Spleen (tissue), 11 donors: Measurements from ENCODE around the gene P4HB. TPM values are rescaled to one million over a fixed set of nuclear protein-coding genes. Genes with fewer than 3 reads are reported as not detected.
"Not testable (repeated sequence)": the region's sequence is repeated elsewhere in the genome, so short reads cannot be mapped to it uniquely, and the experiment has no call there.

Source experiments
- DNase-seq: peaks from one replicate; pipeline ENCODE4 v3.0.0-alpha.2; 2020
- H3K27ac ChIP-seq, 8 donors: fragments of 200-600 bp; sonication (generic) in 7 of 8; 1 replicate in 4 of 8; 2 replicates in 4 of 8; pipeline versions ENCODE4 v1.5.0 to v1.8.0; 2016 to 2021; ENCODE audit warnings: inconsistent platforms in 4 of 8, mild to moderate bottlenecking in 4 of 8, moderate library complexity in 1 of 8
- H3K27me3 ChIP-seq, 7 donors: fragments of 200-600 bp; sonication (generic) in 6 of 7; replicated peaks in 1 of 7; 1 replicate in 4 of 7; 2 replicates in 3 of 7; pipeline versions ENCODE4 v1.5.0 to v1.8.0; 2016 to 2021; ENCODE audit warnings: inconsistent platforms in 3 of 7, mild to moderate bottlenecking in 1 of 7
- H3K36me3 ChIP-seq, 6 donors: fragments of 200-600 bp; sonication (generic) in 5 of 6; 1 replicate in 4 of 6; 2 replicates in 2 of 6; pipeline versions ENCODE4 v1.5.0 to v1.8.0; 2016 to 2021; ENCODE audit warnings: inconsistent platforms in 2 of 6
- H3K4me1 ChIP-seq, 6 donors: fragments of 200-600 bp; sonication (generic) in 5 of 6; 1 replicate in 3 of 6; 2 replicates in 3 of 6; pipeline versions ENCODE4 v1.5.0 to v1.8.0; 2016 to 2021; ENCODE audit warnings: inconsistent platforms in 3 of 6
- H3K4me3 ChIP-seq, 8 donors: fragments of 200-600 bp; sonication (generic) in 7 of 8; 1 replicate in 4 of 8; 2 replicates in 4 of 8; pipeline versions ENCODE4 v1.5.0 to v1.8.0; 2016 to 2021; ENCODE audit warnings: inconsistent platforms in 4 of 8, mild to moderate bottlenecking in 4 of 8, moderate library complexity in 2 of 8
- H3K9me3 ChIP-seq, 8 donors: fragments of 200-600 bp; sonication (generic) in 7 of 8; 1 replicate in 4 of 8; 2 replicates in 4 of 8; pipeline versions ENCODE4 v1.5.0 to v1.8.0; 2016 to 2021; ENCODE audit warnings: inconsistent platforms in 4 of 8
- POLR2A ChIP-seq, 3 donors: fragments of 450-650 bp; IDR thresholded peaks; one replicate each; pipeline ENCODE4 v1.5.1; 2017; ENCODE audit warnings: antibody characterized with exemption in 3 of 3, mild to moderate bottlenecking in 1 of 3
- POLR2AphosphoS5 ChIP-seq, 3 donors: sonication (generic); formaldehyde crosslinking; IDR thresholded peaks; one replicate each; pipeline ENCODE4 v1.5.1; 2017; ENCODE audit warnings: antibody characterized with exemption in 3 of 3
- WGBS, 5 donors: extraction: QIAGEN DNeasy Blood & Tissue Kit in 3 of 5; methylation state at CpG; one replicate each; pipeline versions ENCODE4 v1.1.5 to v1.1.7; 2013 to 2018; 5-methylcytosine and 5-hydroxymethylcytosine counted together
- intact Hi-C: fragments of 100-400 bp; cut with DNase I; formaldehyde crosslinking; loops from one replicate; pipeline ENCODE4 v1.15.0; 2023; ENCODE audit warnings: low total_unique reads
- polyA plus RNA-seq, 3 donors: library from polyadenylated mRNA; stranded (reverse); fragments of 200-250 nt; gene quantifications; one replicate each; pipeline ENCODE4 v1.2.1, GENCODE V29; 2013
- total RNA-seq, 7 donors: library from RNA; depleted of rRNA in 3 of 7; stranded (reverse); fragments of >200 nt in 3 of 7; fragmentation: NEBNext Ultra II Directional in 4 of 7; extraction: Animal tissue kit (Norgen Biotek cat#: 25700) in 4 of 7; gene quantifications; one replicate each; pipeline versions ENCODE4 v1.1.0 to v1.2.1, GENCODE V29; 2016 to 2021
- TF ChIP-seq, protein P1 (sequence below), 11 experiments: fragments of 200-600 bp in 7 of 11; fragments of 450-650 bp in 4 of 11; sonication (generic) in 4 of 11; IDR thresholded peaks in 8 of 11; conservative IDR thresholded peaks in 3 of 11; 1 replicate in 7 of 11; 2 replicates in 4 of 11; pipeline versions ENCODE4 v1.4.0 to v1.8.0; 2016 to 2021; ENCODE audit warnings: antibody characterized with exemption in 11 of 11, inconsistent platforms in 4 of 11, mild to moderate bottlenecking in 1 of 11
- donor health status: healthy with polysubstance abuse.
- donor health status: DM: no; HTN: no; CAD: no; lungs with moderate emphysema.
- donor health status: DM: no; HTN: no; CAD: no.
- donor health status: Bipolar disorder and iron deficiency.
- donor health status: healthy.
- donor health status: DM: no; HTN: no; CAD: no.
- donor health status: DM: yes; HTN: yes; CAD: no.

The P4HB gene
- total and polyA plus RNA-seq, 10 donors, result 161 to 1,208 (median 646) TPM

DNA sequence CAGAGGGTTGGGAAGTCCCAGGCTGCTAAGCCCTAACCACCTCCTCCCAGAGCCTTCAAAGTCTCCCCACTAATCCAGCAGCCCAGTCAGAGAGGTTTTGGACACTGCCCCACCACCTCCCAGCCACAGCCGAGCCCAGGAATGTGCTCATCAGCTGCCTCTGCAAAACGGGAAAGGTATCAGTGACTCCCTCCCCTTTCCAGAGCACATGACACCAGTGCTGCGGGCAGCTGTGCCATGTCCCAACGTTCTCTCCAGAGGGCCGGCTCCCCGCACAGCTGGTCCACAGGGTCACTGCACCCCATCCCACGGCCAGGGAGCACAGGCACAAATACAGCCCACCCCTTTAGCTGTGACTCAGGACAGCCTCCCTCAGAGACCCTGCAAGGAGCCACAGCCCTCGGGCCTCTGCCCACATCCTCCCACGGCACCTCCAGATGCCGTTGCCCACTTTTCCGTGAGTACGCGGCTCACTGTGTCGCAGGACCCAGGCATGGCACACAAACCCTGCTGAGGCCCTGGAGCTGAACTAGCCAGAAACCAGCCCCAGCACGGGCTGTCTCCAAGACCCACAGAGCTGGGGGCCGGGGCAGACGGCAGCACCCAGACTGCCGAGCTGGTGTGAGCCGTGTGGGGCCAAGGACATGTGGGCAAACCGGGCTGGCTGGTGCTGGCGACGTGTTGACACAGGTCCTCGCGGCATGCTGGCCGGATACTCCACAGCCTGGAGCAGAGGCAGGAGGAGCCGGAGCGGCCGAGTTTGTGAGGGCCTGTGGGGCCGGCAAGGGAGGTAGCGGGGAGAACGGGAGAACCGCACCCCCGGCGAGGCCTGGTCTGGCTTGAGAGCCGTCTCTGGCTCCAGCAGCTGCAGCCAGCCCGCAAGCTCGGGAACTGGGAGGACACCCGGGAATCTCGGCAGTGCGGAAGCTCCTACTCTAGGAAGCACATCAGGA is 19.2 kb downstream of the P4HB start:
- Histone ChIP-seq H3K27me3 (no peaks in the 10 kb centered on the region), H3K4me3 (no peak overlapping the region), H3K9me3 (no peaks in the 10 kb centered on the region), H3K36me3 (peaks cover 0 to 44% (median 38%) of the 10 kb centered on the region in 6 donors), H3K4me1 (peaks cover 0 to 72% (median 28%) of the 10 kb centered on the region in 6 donors), H3K27ac (peak overlapping the region in 5 of 8 donors; percentile 0 to 58 (median 30))
- intact Hi-C loops, result no loop called here
- WGBS, 5 donors, result 51 to 79% (median 63%) methylated on average over 25 to 40 of the region's 40 CpGs
- TF ChIP-seq POLR2AphosphoS5 (IDR thresholded peaks at IDR 0.05) (peak in 1 of 3 donors; percentile 63), POLR2A (IDR thresholded peaks at IDR 0.05) (no peak)
- TF ChIP-seq, protein P1, sequence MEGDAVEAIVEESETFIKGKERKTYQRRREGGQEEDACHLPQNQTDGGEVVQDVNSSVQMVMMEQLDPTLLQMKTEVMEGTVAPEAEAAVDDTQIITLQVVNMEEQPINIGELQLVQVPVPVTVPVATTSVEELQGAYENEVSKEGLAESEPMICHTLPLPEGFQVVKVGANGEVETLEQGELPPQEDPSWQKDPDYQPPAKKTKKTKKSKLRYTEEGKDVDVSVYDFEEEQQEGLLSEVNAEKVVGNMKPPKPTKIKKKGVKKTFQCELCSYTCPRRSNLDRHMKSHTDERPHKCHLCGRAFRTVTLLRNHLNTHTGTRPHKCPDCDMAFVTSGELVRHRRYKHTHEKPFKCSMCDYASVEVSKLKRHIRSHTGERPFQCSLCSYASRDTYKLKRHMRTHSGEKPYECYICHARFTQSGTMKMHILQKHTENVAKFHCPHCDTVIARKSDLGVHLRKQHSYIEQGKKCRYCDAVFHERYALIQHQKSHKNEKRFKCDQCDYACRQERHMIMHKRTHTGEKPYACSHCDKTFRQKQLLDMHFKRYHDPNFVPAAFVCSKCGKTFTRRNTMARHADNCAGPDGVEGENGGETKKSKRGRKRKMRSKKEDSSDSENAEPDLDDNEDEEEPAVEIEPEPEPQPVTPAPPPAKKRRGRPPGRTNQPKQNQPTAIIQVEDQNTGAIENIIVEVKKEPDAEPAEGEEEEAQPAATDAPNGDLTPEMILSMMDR (IDR thresholded peaks at IDR 0.05 in 8 of 11, conservative IDR thresholded peaks at IDR 0.05 in 3 of 11), result no peak
- DNase-seq, result peak; percentile 80

- WGBS, 5 donors, result 83 to 98% (median 93%) methylated on average over 5 of the region's 5 CpGs
- peaks cover 0 to 34% (median 28%) of the 10 kb centered on the region in 6 donors for H3K36me3 ChIP-seq
- H3K27ac ChIP-seq, result peak overlapping the region in 1 of 8 donors; percentile 58
- H3K4me3 ChIP-seq, intact Hi-C loops, H3K9me3 ChIP-seq, H3K27me3 ChIP-seq, DNase-seq: not testable (repeated sequence)
- peaks cover 0 to 68% (median 28%) of the 10 kb centered on the region in 6 donors for H3K4me1 ChIP-seq
These were observed 20.3 kb downstream of the P4HB start for GRCh38 chr17:81840059-81840458.

DNA sequence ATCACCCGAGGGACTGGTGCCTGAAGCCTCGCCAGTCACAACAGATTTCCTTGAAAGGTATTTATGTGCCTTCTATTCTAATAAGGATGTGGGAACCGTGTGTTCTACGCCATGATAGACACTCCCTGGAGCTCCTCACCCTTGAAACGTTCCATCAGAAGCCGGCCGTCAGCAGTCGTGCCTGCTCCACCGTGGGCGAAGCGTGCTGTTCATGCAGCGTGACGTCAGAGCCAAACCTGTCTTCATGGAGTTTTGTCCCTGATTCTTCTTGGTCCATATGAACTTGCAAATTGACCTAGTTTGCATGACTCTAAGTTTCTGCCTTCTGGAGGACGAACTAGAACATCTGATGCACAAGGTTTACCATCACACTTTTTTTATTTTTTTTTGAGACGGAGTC is 21.0 kb downstream of the P4HB start:
- H3K4me3 ChIP-seq, result no peak overlapping the region
- intact Hi-C loops, result no loop called here
- H3K27me3 ChIP-seq, result no peaks in the 10 kb centered on the region
- WGBS, 5 donors, result 75 to 87% (median 81%) methylated on average over 15 of the region's 15 CpGs
- TF ChIP-seq POLR2AphosphoS5 (IDR thresholded peaks at IDR 0.05) (no peak), POLR2A (IDR thresholded peaks at IDR 0.05) (no peak)
- TF ChIP-seq, protein P1 (IDR thresholded peaks at IDR 0.05 in 8 of 11, conservative IDR thresholded peaks at IDR 0.05 in 3 of 11), result no peak
- peaks cover 0 to 26% (median 20%) of the 10 kb centered on the region in 6 donors for H3K36me3 ChIP-seq
- no peak for DNase-seq
- peaks cover 0 to 68% (median 30%) of the 10 kb centered on the region in 6 donors for H3K4me1 ChIP-seq
- no peaks in the 10 kb centered on the region for H3K9me3 ChIP-seq
- no peak overlapping the region for H3K27ac ChIP-seq

DNA sequence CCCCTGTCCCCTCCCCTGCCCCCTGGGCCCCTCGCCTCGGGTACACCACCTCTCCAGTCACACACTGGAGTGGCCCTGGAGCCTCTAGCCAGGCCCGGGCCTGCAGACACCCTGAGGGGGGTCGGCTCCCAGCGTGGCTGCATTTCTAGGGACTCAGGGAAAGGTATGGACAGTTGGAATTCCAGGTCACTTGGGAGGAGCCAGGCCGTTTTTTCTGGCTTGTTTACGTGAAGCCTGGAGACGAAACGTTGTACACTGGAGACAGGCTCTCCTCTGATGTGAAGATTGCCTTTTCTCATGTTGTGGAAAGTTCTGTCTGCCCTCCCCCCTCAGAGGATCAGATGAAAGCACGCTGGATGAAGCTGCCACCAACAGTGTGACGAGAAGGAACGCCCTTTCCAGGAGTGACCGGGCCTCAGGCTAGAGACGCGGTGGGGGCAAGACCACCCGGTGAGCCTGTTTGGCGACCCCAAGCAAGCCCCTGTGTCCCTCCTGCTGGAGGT is 21.5 kb downstream of the P4HB start:
- Histone ChIP-seq H3K27ac (peak overlapping the region in 2 of 8 donors; percentile 75 to 78), H3K4me1 (peaks cover 4 to 68% (median 32%) of the 10 kb centered on the region in 6 donors), H3K27me3 (no peaks in the 10 kb centered on the region), H3K36me3 (peaks cover 0 to 21% (median 15%) of the 10 kb centered on the region in 6 donors), H3K4me3 (no peak overlapping the region), H3K9me3 (no peaks in the 10 kb centered on the region)
- intact Hi-C loops, result no loop called here
- 50 to 64% (median 57%) methylated on average over 17 of the region's 17 CpGs for WGBS, 5 donors
- peak; percentile 65 for DNase-seq
- TF ChIP-seq POLR2A (IDR thresholded peaks at IDR 0.05) (no peak), POLR2AphosphoS5 (IDR thresholded peaks at IDR 0.05) (no peak)
- TF ChIP-seq, protein P1 (IDR thresholded peaks at IDR 0.05 in 8 of 11, conservative IDR thresholded peaks at IDR 0.05 in 3 of 11), result no peak
